MM.1S (cell line): ENCODE measurements around the gene CADM2.

Experiments
- CTCF ChIP-seq: fragments of 300-600 bp; sonication (generic); IDR thresholded peaks from 2 replicates; pipeline ENCODE4 v1.5.1; 2016; ENCODE audit warnings: antibody characterized with exemption, low read length, mixed read lengths
- EZH2phosphoT487 ChIP-seq: fragments of 300-600 bp; sonication (generic); IDR thresholded peaks from 2 replicates; pipeline ENCODE4 v1.6.1; 2018; ENCODE audit warnings: antibody characterized with exemption, low read length

- TF ChIP-seq EZH2phosphoT487: no peak
- no peak for TF ChIP-seq CTCF
Measured at GRCh38 chr3:85627932-85628331, 669.1 kb downstream of the CADM2 start.
